ENCODE data around the gene NOTCH2.

The NOTCH2 gene

GRCh38 chr1:119869995-119870394, 199.5 kb downstream of the NOTCH2 start:
- no peak for DNase-seq

- no peak for DNase-seq
Measured at GRCh38 chr1:119868176-119868575, 201.3 kb downstream of the NOTCH2 start.

GRCh38 chr1:119866451-119866850, 203.0 kb downstream of the NOTCH2 start:
- no peak for DNase-seq

GRCh38 chr1:119865627-119866026, 203.8 kb downstream of the NOTCH2 start:
- no peak for DNase-seq

- DNase-seq = no peak
Measured at GRCh38 chr1:119862276-119862675, 207.2 kb downstream of the NOTCH2 start.

All from SHP77 treated with DMSO at 0.1 percent for 48 hours (cell line).